Urothelium cell line (cell line): ENCODE results near the gene CUX1.
A peak's percentile ranks its signal among the peaks of the same experiment; 100 is the strongest.

Experiments used
- DNase-seq: peaks from one replicate; pipeline ENCODE4 v3.0.0; 2011; ENCODE audit warnings: low spot score, mixed read lengths
- FAIRE-seq: peaks from 2 replicates; lab custom pipeline; 2011; peaks lifted over from hg19 to GRCh38; lab: Jason Lieb, UNC

The CUX1 gene

GRCh38 chr7:102061354-102061945 is 244.0 kb downstream of the CUX1 start:
- no peak for DNase-seq
- no peak for FAIRE-seq

DNA sequence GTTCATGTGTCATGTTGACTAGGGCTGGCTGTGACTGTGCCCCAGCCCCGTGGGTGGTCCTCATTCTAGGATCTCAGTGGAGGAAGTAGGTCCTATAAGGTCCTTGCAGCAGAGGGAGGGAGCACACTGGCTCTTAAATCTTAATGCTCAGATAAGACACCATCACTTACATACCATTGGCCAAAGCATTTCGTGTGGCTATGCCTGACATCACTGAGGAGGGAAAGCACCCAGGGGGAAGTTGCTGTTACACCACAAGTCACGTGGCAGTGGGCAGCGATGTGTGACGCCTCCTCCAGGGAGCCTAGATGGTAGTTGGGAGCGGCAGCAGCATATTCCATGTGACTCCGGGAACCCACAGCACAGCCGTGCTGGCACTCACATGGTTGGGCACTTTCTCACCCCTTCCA is 244.6 kb downstream of the CUX1 start:
- FAIRE-seq (no peak), DNase-seq (no peak)

DNA sequence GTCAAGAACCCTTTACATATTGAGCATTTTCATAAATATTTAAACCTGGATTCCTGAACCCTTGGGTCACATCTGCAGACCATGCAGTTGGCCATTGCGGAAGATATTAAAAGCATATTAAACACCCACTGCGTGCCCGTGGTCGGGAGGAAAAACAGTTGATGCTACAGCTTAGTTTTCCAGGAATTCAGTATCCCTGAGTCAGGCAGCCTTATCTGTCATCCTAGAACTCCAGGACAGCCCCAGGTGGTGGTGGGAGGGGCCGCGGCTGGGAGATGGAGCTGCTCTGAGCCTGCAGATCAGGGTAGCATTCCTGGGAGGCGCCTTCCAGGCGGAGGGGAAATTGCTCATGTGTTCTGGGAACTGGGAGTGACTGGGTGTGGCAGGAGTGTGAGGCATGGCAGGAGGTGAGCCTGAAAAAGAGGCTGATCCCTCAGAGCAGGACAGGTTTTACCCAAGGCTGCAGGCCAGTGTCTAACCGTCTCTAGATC is 246.3 kb downstream of the CUX1 start:
- FAIRE-seq (no peak), DNase-seq (peak; percentile 78)

GRCh38 chr7:102064361-102065025 is 247.1 kb downstream of the CUX1 start:
- DNase-seq (peak; percentile 58), FAIRE-seq (no peak)

DNA sequence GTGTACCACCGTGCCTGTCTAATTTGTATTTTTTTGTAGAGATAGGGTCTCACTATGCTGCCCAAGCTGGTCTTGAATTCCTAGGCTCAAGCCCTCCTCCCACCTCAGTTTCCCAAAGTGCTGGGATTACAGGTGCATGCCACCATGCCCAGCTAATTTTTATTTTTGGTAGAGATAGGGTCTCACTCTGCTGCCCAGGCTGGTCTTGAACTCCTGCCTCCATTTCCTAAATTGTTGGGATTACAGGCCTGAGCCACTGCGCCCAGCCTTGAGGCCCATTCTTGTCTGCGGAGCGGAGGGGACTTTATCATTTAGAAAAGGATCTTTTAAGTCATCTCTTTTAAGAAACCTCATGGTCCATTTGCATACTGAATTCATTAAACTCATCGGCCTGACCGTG is 247.8 kb downstream of the CUX1 start:
- no peak for FAIRE-seq
- no peak for DNase-seq

- FAIRE-seq (no peak), DNase-seq (no peak)
These were observed 249.1 kb downstream of the CUX1 start for GRCh38 chr7:102066476-102066875.

GRCh38 chr7:102068846-102069245 is 251.4 kb downstream of the CUX1 start:
- FAIRE-seq, result no peak
- DNase-seq, result no peak

DNA sequence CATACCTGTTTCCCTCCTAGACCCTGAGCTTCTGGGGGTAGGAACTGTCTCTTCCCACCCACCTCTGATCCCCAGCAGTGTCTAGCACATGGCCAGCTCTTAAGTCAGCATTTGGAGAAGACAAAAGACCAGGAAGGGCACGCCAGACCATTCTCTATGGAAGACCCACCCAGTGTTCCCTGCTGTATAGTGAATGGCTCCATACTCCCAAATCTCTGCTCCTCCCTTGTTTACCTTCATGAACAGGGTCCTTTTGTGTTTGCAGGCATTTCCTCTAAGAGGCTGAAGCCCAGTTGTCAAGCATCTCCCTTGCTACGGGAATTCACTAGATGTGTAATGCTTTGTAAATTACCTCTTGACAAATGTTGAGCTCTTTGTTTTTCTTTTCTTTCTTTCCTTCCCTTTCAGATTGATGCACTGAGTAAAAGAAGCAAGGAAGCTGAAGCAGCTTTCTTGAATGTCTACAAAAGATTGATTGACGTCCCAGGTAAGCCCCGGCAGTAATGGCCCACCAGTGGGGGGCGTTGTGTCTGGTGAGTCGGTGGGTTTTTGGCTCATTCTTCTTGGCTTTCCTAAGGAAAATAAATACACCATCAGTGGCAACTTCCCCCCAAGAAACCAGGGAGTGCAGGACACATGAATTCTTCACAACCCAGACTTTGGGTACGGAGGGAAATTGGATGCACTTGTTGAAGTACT is 252.7 kb downstream of the CUX1 start:
- FAIRE-seq (no peak), DNase-seq (no peak)

DNA sequence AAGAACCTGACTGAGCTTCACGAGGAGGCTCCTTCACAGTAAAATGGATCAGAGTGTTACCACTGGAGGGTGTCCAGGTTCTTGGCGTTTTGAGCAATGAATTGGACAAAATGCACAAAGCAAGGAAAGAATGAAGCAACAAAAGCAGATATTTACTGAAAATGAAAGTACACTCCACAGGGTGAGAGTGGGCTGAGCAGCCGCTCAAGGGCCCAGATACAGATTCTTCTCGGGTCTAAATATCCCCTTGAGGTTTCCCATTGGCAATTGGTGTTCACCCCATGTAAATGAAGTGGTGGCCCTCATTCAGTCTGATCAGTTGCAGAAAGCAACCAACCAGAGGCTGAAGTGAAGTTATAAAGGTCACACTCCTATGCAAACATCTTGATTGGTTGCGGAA is 254.6 kb downstream of the CUX1 start:
- DNase-seq (no peak), FAIRE-seq (no peak)

DNA sequence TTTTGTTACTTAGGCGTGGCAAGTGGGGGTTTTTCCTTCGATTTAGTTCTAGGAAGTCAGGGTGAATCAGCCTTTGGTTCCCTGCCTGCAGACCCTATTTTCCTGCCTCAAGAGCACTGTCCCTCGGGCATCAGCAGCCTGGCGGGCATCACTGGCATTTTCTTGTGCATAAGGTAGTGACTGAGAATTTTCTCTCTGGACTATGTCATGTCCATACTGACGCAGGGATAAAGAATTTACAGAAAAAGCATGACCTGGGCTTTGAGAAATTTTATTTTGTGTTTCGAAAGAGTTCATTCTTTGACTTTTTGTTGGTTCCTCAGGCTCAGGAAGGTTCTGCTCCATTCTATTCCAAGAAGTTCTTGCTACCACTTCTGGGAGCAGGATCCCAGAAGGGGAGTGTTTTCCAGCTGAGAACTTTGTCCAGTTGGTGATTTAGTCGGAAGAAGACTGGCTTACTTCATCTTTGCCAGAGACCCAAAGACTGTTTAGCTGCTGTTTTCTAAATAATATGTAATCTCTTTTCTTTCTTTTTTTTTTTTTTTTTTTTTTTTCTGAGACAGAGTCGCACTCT is 255.3 kb downstream of the CUX1 start:
- DNase-seq (no peak), FAIRE-seq (no peak)

GRCh38 chr7:102073931-102074880 is 256.8 kb downstream of the CUX1 start:
- FAIRE-seq (no peak), DNase-seq (no peak)

DNA sequence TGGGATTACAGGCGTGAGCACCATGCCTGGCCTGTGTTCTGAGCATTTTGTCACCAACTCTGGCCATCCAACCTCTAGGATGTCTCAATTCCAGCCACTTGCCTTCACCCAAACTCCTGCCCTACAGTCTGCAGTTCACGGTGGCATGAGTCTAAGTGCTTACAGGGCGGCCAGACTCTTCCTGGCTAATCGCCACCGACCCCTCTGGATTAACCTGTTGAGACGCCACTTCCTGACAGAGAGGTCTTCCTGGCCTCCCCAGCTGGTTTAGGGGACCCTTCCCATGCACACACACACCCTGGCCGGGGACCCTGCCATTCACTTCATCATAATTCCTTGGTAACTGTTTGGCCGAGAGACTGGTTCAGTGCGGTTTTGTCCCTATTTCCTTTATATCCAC is 257.7 kb downstream of the CUX1 start:
- FAIRE-seq, result no peak
- no peak for DNase-seq

GRCh38 chr7:102075553-102076135 is 258.2 kb downstream of the CUX1 start:
- no peak for DNase-seq

GRCh38 chr7:102077081-102077480 is 259.7 kb downstream of the CUX1 start:
- no peak for FAIRE-seq
- no peak for DNase-seq

More at GRCh38 chr7:102075553-102076135, 258.2 kb downstream of the CUX1 start:
- no peak for FAIRE-seq

DNA sequence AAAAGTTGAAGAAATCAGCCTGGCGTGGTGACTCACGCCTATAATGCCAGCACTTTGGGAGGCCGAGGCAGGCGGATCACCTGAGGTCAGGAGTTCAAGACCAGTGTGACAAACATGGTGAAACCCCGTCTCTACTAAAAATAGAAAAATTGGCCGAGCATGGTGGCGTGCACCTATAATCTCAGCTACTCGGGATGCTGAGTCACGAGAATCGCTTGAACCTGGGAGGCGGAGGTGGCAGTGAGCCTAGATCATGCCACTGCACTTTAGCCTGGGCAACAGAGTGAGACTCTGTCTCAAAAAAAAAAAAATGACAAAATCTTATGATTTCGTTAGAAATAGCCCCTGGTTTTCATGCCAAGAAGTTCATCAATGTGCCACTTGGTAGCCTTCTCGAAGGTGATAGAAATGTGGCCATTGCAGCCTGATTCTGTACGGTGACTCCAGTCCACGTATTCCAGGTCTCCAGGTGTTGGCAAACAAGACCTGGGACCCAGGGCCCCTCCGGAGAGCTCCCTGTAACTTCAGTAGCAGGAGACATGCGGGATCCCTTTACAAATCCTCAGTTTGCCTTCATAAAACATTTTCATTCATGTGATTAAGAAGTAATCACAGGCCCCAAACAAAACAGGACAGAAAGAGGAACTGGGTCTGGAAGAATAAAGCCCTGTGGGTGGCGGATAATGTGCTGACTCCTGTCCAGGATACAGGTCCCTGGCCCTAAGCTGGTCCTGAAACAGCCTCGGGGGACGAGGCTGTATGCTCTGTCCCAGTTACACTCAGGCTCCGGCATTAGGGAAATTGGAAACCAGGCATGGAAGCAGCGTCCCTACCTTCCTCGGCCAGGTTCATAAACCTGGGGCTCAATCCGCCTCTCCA is 262.0 kb downstream of the CUX1 start:
- DNase-seq (no peak), FAIRE-seq (no peak)

DNA sequence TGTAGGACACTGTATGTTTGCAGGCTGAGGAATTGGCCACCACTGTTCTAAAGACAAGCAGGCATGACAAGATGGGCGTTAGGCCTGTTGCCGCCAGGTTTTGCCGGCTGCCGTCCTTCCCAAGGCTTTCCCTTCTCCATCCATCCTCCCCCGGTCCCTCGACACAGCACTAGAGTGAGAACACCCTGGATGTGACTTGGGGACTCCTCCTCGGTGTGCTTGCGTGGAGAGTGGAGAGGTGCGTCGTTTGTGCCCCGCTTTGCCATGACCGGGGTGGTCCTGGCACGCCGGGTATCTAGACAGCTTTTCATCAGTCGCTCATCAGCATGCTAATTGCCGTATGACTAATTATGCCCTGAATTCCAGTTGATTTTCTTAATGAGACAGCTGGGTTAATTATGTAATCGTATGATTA is 262.6 kb downstream of the CUX1 start:
- DNase-seq (no peak), FAIRE-seq (no peak)

DNA sequence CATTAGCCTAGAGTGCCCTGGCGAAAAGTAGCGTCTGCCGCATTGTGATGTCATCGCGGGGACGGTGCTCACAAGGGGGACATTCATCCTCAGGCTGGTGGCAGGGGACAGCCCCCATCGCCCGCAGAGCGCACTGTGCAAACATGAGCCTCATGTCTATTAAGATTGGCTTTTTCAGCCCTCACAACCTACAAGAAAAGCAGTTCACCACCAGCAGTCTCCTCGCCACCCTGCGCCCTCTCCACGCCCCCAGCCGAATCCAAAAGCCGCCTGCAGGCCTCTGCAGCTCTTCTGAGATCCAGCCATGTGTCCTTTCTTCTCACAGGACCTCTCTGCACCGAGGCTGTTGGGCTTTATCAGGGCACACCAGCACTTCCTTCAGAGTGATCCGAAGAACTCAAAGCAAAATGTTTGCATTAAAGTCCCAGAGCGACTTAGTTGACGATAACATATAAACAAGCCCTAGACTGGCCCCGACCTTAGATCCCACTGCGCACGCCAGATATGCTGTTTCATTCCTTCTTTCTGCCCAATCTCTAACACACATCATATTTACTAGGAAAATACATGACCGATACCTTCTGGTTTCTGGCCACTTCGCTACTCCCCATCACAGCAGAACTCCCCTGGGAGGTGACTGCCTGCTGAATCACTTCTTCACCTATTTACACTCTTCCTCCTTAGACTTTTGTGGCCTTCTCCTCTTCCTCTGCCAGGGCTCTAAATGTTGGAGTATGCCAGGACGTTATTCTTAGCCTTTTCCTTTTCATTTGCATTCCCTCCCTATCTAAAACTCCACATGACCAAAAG is 263.2 kb downstream of the CUX1 start:
- FAIRE-seq, result no peak

GRCh38 chr7:102081244-102081627 is 263.8 kb downstream of the CUX1 start:
- FAIRE-seq (no peak), DNase-seq (no peak)

More for the DNA sequence above, 263.2 kb downstream of the CUX1 start:
- DNase-seq, result no peak
